Endometrium (tissue), 2 donors: Measurements from ENCODE around the gene FRAS1.
"Not testable (repeated sequence)": the region's sequence is repeated elsewhere in the genome, so short reads cannot be mapped to it uniquely, and the experiment has no call there.

Experiments used
- FAIRE-seq: peaks from 2 replicates; lab custom pipeline; 2012; peaks lifted over from hg19 to GRCh38; lab: Jason Lieb, UNC
- donor health status: control.
- donor health status: control.

Gene FRAS1

GRCh38 chr4:78288327-78288726, 231.2 kb downstream of the FRAS1 start:
- FAIRE-seq: no peak

- FAIRE-seq: no peak
These were observed 234.2 kb downstream of the FRAS1 start for GRCh38 chr4:78291277-78291676.

GRCh38 chr4:78292341-78292740, 235.2 kb downstream of the FRAS1 start:
- peak; percentile 90 for FAIRE-seq

- no peak for FAIRE-seq
These were observed 235.7 kb downstream of the FRAS1 start for GRCh38 chr4:78292856-78293255.

- no peak for FAIRE-seq
These were observed 236.2 kb downstream of the FRAS1 start for GRCh38 chr4:78293348-78293747.

- no peak for FAIRE-seq
These were observed 236.7 kb downstream of the FRAS1 start for GRCh38 chr4:78293821-78294301.

GRCh38 chr4:78296261-78296660, 239.1 kb downstream of the FRAS1 start:
- no peak for FAIRE-seq

GRCh38 chr4:78297116-78297800, 240.1 kb downstream of the FRAS1 start:
- peak; percentile 84 for FAIRE-seq

GRCh38 chr4:78298618-78299017, 241.5 kb downstream of the FRAS1 start:
- no peak for FAIRE-seq

- no peak for FAIRE-seq
These were observed 242.4 kb downstream of the FRAS1 start for GRCh38 chr4:78299565-78299972.

GRCh38 chr4:78307263-78307662, 250.1 kb downstream of the FRAS1 start:
- not testable (repeated sequence) for FAIRE-seq

- FAIRE-seq: no peak
These were observed 251.4 kb downstream of the FRAS1 start for GRCh38 chr4:78308517-78308916.

GRCh38 chr4:78309352-78309751, 252.2 kb downstream of the FRAS1 start:
- FAIRE-seq: no peak

GRCh38 chr4:78310007-78310739, 253.1 kb downstream of the FRAS1 start:
- FAIRE-seq: no peak

GRCh38 chr4:78310740-78311115, 253.6 kb downstream of the FRAS1 start:
- FAIRE-seq: no peak

- FAIRE-seq: no peak
These were observed 254.2 kb downstream of the FRAS1 start for GRCh38 chr4:78311306-78311705.

- no peak for FAIRE-seq
These were observed 256.0 kb downstream of the FRAS1 start for GRCh38 chr4:78312989-78313753.

GRCh38 chr4:78313754-78314120, 256.6 kb downstream of the FRAS1 start:
- no peak for FAIRE-seq

- no peak for FAIRE-seq
These were observed 261.0 kb downstream of the FRAS1 start for GRCh38 chr4:78318126-78318525.

GRCh38 chr4:78320349-78320935, 263.3 kb downstream of the FRAS1 start:
- no peak for FAIRE-seq

- FAIRE-seq: no peak
These were observed 264.9 kb downstream of the FRAS1 start for GRCh38 chr4:78322032-78322431.

- no peak for FAIRE-seq
These were observed 266.3 kb downstream of the FRAS1 start for GRCh38 chr4:78323439-78323838.

GRCh38 chr4:78324625-78325024, 267.5 kb downstream of the FRAS1 start:
- FAIRE-seq: no peak
